Measurements from ENCODE around the gene CAMK2A. TPM values are rescaled to one million over a fixed set of nuclear protein-coding genes. Genes with fewer than 3 reads are reported as not detected.

The CAMK2A gene
- total and polyA plus RNA-seq, 2 experiments from 2014 or later, result 0.18 TPM; not detected in 1

DNA sequence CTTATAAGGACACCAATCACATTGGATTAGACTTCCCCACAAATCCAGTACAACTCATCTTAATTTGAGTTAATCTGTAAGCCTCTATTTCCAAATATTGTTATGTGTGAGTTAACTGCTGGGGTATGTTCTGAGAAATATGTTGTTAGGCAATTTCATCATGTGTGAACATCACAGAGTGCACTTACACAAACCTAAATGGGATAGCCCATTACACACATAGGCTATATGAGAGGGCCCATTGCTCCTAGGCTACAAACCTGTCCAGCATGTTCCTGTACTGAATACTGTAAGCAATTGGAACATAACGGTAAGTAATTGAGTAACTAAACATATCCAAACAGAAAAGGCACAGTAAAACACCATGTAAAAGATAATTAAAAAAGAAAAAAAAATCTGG lies 32.2 kb upstream of the CAMK2A start (continued):
- TF ChIP-seq, protein P1, sequence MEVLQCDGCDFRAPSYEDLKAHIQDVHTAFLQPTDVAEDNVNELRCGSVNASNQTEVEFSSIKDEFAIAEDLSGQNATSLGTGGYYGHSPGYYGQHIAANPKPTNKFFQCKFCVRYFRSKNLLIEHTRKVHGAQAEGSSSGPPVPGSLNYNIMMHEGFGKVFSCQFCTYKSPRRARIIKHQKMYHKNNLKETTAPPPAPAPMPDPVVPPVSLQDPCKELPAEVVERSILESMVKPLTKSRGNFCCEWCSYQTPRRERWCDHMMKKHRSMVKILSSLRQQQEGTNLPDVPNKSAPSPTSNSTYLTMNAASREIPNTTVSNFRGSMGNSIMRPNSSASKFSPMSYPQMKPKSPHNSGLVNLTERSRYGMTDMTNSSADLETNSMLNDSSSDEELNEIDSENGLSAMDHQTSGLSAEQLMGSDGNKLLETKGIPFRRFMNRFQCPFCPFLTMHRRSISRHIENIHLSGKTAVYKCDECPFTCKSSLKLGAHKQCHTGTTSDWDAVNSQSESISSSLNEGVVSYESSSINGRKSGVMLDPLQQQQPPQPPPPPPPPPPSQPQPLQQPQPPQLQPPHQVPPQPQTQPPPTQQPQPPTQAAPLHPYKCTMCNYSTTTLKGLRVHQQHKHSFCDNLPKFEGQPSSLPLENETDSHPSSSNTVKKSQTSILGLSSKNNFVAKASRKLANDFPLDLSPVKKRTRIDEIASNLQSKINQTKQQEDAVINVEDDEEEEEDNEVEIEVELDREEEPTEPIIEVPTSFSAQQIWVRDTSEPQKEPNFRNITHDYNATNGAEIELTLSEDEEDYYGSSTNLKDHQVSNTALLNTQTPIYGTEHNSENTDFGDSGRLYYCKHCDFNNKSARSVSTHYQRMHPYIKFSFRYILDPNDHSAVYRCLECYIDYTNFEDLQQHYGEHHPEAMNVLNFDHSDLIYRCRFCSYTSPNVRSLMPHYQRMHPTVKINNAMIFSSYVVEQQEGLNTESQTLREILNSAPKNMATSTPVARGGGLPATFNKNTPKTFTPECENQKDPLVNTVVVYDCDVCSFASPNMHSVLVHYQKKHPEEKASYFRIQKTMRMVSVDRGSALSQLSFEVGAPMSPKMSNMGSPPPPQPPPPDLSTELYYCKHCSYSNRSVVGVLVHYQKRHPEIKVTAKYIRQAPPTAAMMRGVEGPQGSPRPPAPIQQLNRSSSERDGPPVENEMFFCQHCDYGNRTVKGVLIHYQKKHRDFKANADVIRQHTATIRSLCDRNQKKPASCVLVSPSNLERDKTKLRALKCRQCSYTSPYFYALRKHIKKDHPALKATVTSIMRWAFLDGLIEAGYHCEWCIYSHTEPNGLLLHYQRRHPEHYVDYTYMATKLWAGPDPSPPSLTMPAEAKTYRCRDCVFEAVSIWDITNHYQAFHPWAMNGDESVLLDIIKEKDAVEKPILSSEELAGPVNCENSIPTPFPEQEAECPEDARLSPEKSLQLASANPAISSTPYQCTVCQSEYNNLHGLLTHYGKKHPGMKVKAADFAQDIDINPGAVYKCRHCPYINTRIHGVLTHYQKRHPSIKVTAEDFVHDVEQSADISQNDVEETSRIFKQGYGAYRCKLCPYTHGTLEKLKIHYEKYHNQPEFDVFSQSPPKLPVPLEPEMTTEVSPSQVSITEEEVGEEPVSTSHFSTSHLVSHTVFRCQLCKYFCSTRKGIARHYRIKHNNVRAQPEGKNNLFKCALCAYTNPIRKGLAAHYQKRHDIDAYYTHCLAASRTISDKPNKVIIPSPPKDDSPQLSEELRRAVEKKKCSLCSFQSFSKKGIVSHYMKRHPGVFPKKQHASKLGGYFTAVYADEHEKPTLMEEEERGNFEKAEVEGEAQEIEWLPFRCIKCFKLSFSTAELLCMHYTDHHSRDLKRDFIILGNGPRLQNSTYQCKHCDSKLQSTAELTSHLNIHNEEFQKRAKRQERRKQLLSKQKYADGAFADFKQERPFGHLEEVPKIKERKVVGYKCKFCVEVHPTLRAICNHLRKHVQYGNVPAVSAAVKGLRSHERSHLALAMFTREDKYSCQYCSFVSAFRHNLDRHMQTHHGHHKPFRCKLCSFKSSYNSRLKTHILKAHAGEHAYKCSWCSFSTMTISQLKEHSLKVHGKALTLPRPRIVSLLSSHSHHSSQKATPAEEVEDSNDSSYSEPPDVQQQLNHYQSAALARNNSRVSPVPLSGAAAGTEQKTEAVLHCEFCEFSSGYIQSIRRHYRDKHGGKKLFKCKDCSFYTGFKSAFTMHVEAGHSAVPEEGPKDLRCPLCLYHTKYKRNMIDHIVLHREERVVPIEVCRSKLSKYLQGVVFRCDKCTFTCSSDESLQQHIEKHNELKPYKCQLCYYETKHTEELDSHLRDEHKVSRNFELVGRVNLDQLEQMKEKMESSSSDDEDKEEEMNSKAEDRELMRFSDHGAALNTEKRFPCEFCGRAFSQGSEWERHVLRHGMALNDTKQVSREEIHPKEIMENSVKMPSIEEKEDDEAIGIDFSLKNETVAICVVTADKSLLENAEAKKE (CRISPR knock-in tag; IDR thresholded peaks at IDR 0.05), result no peak
- TF ChIP-seq CTCF (conservative IDR thresholded peaks at IDR 0.05; ENCODE audit: low read depth in 2 of 2) (no peak), STAT1 (IDR thresholded peaks at IDR 0.05; ENCODE audit: unreplicated experiment) (no peak), POLR2AphosphoS5 (IDR thresholded peaks at IDR 0.05; ENCODE audit: low read depth) (no peak), EZH2phosphoT487 (IDR thresholded peaks at IDR 0.05; ENCODE audit: unreplicated experiment) (no peak)

DNA sequence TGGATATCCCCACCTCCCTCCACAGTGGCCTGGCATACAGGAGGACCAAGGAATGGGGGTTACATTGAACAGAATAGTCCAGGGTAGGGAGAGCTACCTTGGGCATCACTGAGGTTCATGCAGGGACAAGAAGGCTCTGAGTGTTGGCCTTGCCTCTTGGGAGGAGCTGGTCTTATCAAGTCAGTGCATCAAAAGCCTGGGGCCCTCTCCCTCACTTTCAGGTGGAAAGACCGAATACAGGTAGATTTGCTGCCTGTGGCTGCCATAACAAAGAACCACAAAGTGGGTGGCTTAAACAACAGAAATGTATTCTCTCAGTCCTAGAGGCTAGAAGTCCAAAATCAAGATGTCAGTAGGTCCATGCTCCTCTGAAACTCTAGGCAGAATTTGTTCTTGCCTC lies 31.6 kb upstream of the CAMK2A start:
- H3K27me3 Mint-ChIP-seq (ENCODE audit: insufficient read depth, low read depth, poor library complexity), result peaks cover 7% of the 10 kb centered on the region
- no peaks in the 10 kb centered on the region for H3K9me3 Mint-ChIP-seq
- no peak for DNase-seq (ENCODE audit: low spot score)
- H3K36me3 Mint-ChIP-seq (ENCODE audit: low read depth), result no peaks in the 10 kb centered on the region
- no peak overlapping the region for H2AFZ ChIP-seq
- peaks cover 11% of the 10 kb centered on the region for H3K4me1 Mint-ChIP-seq
- H3K4me2 ChIP-seq, result no peak overlapping the region
- no peak for ATAC-seq
- H3K27ac ChIP-seq (ENCODE audit: low read depth), result no peak overlapping the region
- H3K79me2 ChIP-seq (replicated peaks; ENCODE audit: insufficient read depth), result no peaks in the 10 kb centered on the region
- no peaks in the 10 kb centered on the region for H3F3A ChIP-seq (replicated peaks; ENCODE audit: low read depth)
- H3K36me3 ChIP-seq (ENCODE audit: insufficient read depth), result no peaks in the 10 kb centered on the region
- no peaks in the 10 kb centered on the region for H3K4me1 ChIP-seq (ENCODE audit: insufficient read depth)
- H3K9me2 ChIP-seq (ENCODE audit: insufficient read depth), result no peaks in the 10 kb centered on the region
- no peak overlapping the region for H3K27ac Mint-ChIP-seq
- H3K4me3 Mint-ChIP-seq, result no peak overlapping the region
- no peaks in the 10 kb centered on the region for H3K27me3 ChIP-seq (ENCODE audit: insufficient read depth)
- no peaks in the 10 kb centered on the region for H4K20me1 ChIP-seq (replicated peaks; ENCODE audit: insufficient read depth)
- H3K4me3 ChIP-seq, result no peak overlapping the region
- TF ChIP-seq, protein P1 (CRISPR knock-in tag; IDR thresholded peaks at IDR 0.05), result no peak
- no peak for TF ChIP-seq NANOG (IDR thresholded peaks at IDR 0.05; ENCODE audit: borderline replicate concordance)
- TF ChIP-seq ZNF114 (CRISPR knock-in tag; IDR thresholded peaks at IDR 0.05), result no peak
